PC-9 (cell line): ENCODE data around the gene VSTM2L. TPM values are rescaled to one million over a fixed set of nuclear protein-coding genes. Genes with fewer than 3 reads are reported as not detected.

Experiments used
- BruUV-seq: library from RNA; stranded (reverse); fragments of 400-500 nt; replicated peaks from 2 replicates; lab custom pipeline; 2021; lab: Mats Ljungman, UMichigan
- CTCF ChIA-PET: fragments of 300-600 bp; sonication (Branson Sonifier 250); formaldehyde crosslinking; loops from one replicate; lab custom pipeline; 2022; ENCODE audit warnings: antibody characterized with exemption; lab: Charles Lee
- POLR2A ChIA-PET: fragments of 300-600 bp; sonication (Branson Sonifier 250); formaldehyde crosslinking; loops from one replicate; lab custom pipeline; 2022; ENCODE audit warnings: antibody characterized with exemption; ENCODE audit not compliant: unreplicated experiment; lab: Charles Lee
- DNase-seq, 2 experiments: peaks; one replicate each; pipeline versions ENCODE4 v3.0.0 to v3.0.0-alpha.2; 2015 to 2022; ENCODE audit warnings: mixed read lengths in 1 of 2
- H2AFZ ChIP-seq: fragments of 200-600 bp; sonication (generic); 2 replicates; pipeline ENCODE4 v1.8.1; 2017; ENCODE audit warnings: antibody characterized with exemption
- H3F3A ChIP-seq: fragments of 200-600 bp; sonication (generic); 2 replicates; pipeline ENCODE4 v1.8.1; 2017; ENCODE audit warnings: antibody characterized with exemption, mild to moderate bottlenecking, low read depth; ENCODE audit not compliant: insufficient read depth
- H3K27ac ChIP-seq: fragments of 200-600 bp; sonication (generic); 2 replicates; pipeline ENCODE4 v1.6.1; 2016; ENCODE audit warnings: mixed run types
- H3K27me3 ChIP-seq: fragments of 200-600 bp; sonication (generic); 2 replicates; pipeline ENCODE4 v1.6.1; 2016; ENCODE audit warnings: low read depth, mixed run types; ENCODE audit not compliant: insufficient read depth
- H3K36me3 ChIP-seq: fragments of 200-600 bp; sonication (generic); 2 replicates; pipeline ENCODE4 v1.6.1; 2016; ENCODE audit warnings: low read depth, mixed run types
- H3K4me1 ChIP-seq: fragments of 200-600 bp; sonication (generic); replicated peaks from 2 replicates; pipeline ENCODE4 v1.6.1; 2016; ENCODE audit warnings: mixed run types; ENCODE audit not compliant: insufficient read depth
- H3K4me2 ChIP-seq: fragments of 200-600 bp; sonication (generic); 2 replicates; pipeline ENCODE4 v1.6.1; 2017; ENCODE audit warnings: mixed run types
- H3K4me3 ChIP-seq: fragments of 200-600 bp; sonication (generic); 2 replicates; pipeline ENCODE4 v1.6.1; 2016; ENCODE audit warnings: mixed run types
- H3K79me2 ChIP-seq: fragments of 200-600 bp; sonication (generic); 2 replicates; pipeline ENCODE4 v1.6.1; 2017; ENCODE audit warnings: low read depth, mixed run types
- H3K9me2 ChIP-seq: fragments of 200-600 bp; sonication (generic); 2 replicates; pipeline ENCODE4 v1.8.1; 2017; ENCODE audit warnings: mild to moderate bottlenecking; ENCODE audit not compliant: insufficient read depth
- H3K9me3 ChIP-seq: fragments of 200-600 bp; sonication (generic); 2 replicates; pipeline ENCODE4 v1.8.1; 2016; ENCODE audit warnings: low read depth; ENCODE audit not compliant: insufficient read depth
- H4K20me1 ChIP-seq: fragments of 200-600 bp; sonication (generic); 2 replicates; pipeline ENCODE4 v1.8.1; 2017; ENCODE audit not compliant: insufficient read depth
- EZH2 ChIP-seq: fragments of 200-600 bp; sonication (generic); IDR thresholded peaks from 2 replicates; pipeline ENCODE4 v1.8.0; 2017; ENCODE audit warnings: antibody characterized with exemption, low read depth
- intact Hi-C: fragments of 100-400 bp; cut with micrococcal nuclease; formaldehyde crosslinking; loops from one replicate; pipeline ENCODE4 v1.10.0; 2022; ENCODE audit not compliant: unreplicated experiment
- total RNA-seq: library from RNA; stranded (reverse); gene quantifications from 2 replicates; pipeline ENCODE4 v1.2.3, GENCODE V29; 2021
- TF ChIP-seq, protein P1 (sequence below): fragments of 200-600 bp; sonication (generic); conservative IDR thresholded peaks from 2 replicates; pipeline ENCODE4 v1.6.1; 2017; ENCODE audit warnings: mixed run types, antibody characterized with exemption, mild to moderate bottlenecking, moderate library complexity

VSTM2L gene
- total RNA-seq, 1 experiment from 2014 or later, result 1.4 TPM

DNA sequence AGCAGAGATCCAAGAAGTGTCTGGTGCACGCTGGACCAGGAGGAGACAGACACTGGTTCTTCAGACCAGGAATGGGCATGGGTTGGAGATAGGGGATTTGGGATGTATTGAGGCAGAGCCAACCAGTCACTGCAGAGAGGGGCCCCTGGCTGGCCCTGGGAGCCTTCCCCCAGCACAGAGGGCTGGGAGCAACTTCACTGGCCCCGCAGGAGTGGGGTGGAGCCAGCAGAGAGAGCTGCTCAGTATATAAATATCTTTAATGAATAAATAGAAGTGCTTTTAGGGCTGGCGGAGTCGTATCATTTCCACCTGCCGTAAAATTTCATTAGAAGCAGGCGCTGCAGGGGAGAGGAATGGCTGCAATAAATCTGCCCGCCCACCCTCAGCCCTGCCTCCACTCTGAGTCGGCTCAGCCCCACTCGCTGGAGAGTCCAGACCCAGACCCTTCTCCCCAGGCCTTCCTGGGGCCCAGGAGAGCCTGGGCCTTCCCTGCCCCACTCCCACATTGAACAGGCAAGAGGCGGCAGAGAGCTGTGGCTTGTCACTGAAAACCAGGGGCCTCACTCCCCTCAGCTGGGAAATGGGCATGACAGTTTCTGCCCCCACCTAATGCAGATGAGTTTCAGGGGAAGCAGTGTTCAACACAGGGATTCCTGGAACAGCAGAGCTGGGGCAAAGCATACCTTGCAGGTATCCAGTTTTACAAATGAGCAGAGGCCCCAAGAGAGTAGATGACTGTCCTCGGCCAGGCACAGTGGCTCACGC, 23.9 kb upstream of the VSTM2L start:
- no peak for DNase-seq
- no peaks in the 10 kb centered on the region for H3K4me1 ChIP-seq
- H3K27ac ChIP-seq, result no peak overlapping the region
- no peak overlapping the region for H3K4me3 ChIP-seq
- no peaks in the 10 kb centered on the region for H3K36me3 ChIP-seq
- BruUV-seq, result no TSS peak
- intact Hi-C loops, result no loop called here
- H3K79me2 ChIP-seq, result no peaks in the 10 kb centered on the region
- H3K27me3 ChIP-seq, result no peaks in the 10 kb centered on the region
- no peaks in the 10 kb centered on the region for H4K20me1 ChIP-seq
- H2AFZ ChIP-seq, result no peak overlapping the region
- no peaks in the 10 kb centered on the region for H3K9me2 ChIP-seq
- H3K4me2 ChIP-seq, result no peak overlapping the region
- H3K9me3 ChIP-seq, result no peaks in the 10 kb centered on the region
- H3F3A ChIP-seq, result no peaks in the 10 kb centered on the region
- ChIA-PET POLR2A (no interaction called here), CTCF (no interaction called here)
- TF ChIP-seq, protein P1, sequence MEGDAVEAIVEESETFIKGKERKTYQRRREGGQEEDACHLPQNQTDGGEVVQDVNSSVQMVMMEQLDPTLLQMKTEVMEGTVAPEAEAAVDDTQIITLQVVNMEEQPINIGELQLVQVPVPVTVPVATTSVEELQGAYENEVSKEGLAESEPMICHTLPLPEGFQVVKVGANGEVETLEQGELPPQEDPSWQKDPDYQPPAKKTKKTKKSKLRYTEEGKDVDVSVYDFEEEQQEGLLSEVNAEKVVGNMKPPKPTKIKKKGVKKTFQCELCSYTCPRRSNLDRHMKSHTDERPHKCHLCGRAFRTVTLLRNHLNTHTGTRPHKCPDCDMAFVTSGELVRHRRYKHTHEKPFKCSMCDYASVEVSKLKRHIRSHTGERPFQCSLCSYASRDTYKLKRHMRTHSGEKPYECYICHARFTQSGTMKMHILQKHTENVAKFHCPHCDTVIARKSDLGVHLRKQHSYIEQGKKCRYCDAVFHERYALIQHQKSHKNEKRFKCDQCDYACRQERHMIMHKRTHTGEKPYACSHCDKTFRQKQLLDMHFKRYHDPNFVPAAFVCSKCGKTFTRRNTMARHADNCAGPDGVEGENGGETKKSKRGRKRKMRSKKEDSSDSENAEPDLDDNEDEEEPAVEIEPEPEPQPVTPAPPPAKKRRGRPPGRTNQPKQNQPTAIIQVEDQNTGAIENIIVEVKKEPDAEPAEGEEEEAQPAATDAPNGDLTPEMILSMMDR, result no peak

DNA sequence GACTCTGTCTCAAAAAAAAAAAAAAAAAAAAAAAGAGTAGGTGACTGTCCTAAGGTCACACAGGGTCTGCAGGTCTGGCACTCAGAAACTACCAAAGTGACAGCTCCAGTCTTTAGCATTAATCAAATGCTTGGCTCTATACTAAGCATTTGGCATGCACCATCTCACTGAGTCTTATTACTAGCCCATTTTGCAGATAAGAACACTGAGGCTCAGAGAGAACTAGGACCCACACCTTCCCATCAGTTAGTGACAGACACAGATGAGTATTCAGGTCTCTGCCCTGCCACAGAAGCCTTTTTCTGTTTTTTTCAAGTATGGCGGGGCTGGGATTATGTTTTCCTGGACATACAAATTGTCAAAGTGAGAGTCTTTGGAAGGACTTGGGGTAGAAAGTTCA, 23.1 kb upstream of the VSTM2L start:
- Histone ChIP-seq H3K9me3 (no peaks in the 10 kb centered on the region), H3K79me2 (no peaks in the 10 kb centered on the region), H2AFZ (no peak overlapping the region), H3K36me3 (no peaks in the 10 kb centered on the region), H3F3A (no peaks in the 10 kb centered on the region), H3K27me3 (no peaks in the 10 kb centered on the region), H4K20me1 (no peaks in the 10 kb centered on the region), H3K4me3 (no peak overlapping the region), H3K4me1 (no peaks in the 10 kb centered on the region), H3K9me2 (no peaks in the 10 kb centered on the region), H3K4me2 (no peak overlapping the region), H3K27ac (no peak overlapping the region)
- CTCF ChIA-PET, result no interaction called here
- intact Hi-C loops, result no loop called here
- TF ChIP-seq, protein P1, result no peak
- no peak for TF ChIP-seq EZH2
- POLR2A ChIA-PET, result no interaction called here
- BruUV-seq, result no TSS peak
- DNase-seq, result no peak

DNA sequence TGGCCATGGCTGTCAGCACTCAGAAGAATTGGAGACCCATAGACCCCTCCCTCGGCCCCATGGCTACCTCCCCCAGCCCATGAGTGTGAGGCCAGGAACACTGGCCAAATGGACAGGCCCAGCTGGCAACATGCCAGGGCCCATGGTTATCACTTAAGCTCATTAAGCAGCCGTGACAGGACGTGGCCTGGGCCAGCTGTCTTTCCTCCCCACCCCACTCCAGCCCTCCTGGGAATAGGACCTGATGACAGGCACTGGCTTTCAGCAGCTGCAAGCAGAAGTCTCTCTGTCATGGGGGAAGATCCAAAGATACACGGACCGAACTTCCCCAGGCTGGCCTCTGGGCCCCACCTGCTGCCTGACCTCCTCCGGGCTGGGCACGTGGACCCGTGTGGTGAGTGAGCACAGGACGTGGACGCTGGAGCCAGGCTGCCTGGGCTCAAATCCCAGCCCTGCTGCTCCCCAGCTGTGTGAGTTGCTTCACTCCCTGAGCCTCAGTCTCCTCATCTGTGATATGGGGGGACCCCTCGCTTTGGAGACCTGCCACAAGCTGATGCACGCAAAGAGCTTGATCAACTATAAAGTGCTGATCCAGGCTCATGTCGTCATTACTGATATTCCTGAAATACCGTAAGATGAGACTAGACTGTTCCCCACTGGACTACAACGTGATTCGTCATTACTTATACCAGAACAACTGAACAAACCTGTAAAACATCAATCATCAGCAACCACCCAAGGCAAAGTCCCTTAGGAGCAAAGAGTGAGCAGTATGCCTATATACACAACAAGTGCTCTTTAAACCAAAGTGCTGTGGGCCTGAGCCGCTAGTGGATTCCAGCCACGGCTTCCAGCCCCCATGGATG, 22.0 kb upstream of the VSTM2L start:
- intact Hi-C loops, result no loop called here
- Histone ChIP-seq H3K9me3 (no peaks in the 10 kb centered on the region), H2AFZ (no peak overlapping the region), H3K36me3 (no peaks in the 10 kb centered on the region), H3K4me1 (no peaks in the 10 kb centered on the region), H3K27ac (no peak overlapping the region), H3K4me3 (no peak overlapping the region), H3K9me2 (no peaks in the 10 kb centered on the region), H3F3A (no peaks in the 10 kb centered on the region), H3K27me3 (no peaks in the 10 kb centered on the region), H3K79me2 (no peaks in the 10 kb centered on the region), H3K4me2 (no peak overlapping the region), H4K20me1 (no peaks in the 10 kb centered on the region)
- no peak for TF ChIP-seq EZH2
- TF ChIP-seq, protein P1, result no peak
- BruUV-seq, result no TSS peak
- ChIA-PET CTCF (no interaction called here), POLR2A (no interaction called here)
- peak in 1 of 2 experiments; percentile 45 for DNase-seq
